ENCODE results near the gene OR2V1.

GRCh38 chr5:181120306-181120705 lies 10.7 kb downstream of the OR2V1 start:
- TF ChIP-seq CTCF (IDR thresholded peaks at IDR 0.05): no peak
- no peak for TF ChIP-seq POLR2A (IDR thresholded peaks at IDR 0.05)
- no peak for TF ChIP-seq POLR2AphosphoS5 (IDR thresholded peaks at IDR 0.05)

All from suprapubic skin (tissue), 4 donors.